ENCODE data around the gene ZCCHC24. TPM values are rescaled to one million over a fixed set of nuclear protein-coding genes. Genes with fewer than 3 reads are reported as not detected.

ZCCHC24 gene
- total RNA-seq, 1 experiment from 2014 or later, result 3.8 TPM

DNA sequence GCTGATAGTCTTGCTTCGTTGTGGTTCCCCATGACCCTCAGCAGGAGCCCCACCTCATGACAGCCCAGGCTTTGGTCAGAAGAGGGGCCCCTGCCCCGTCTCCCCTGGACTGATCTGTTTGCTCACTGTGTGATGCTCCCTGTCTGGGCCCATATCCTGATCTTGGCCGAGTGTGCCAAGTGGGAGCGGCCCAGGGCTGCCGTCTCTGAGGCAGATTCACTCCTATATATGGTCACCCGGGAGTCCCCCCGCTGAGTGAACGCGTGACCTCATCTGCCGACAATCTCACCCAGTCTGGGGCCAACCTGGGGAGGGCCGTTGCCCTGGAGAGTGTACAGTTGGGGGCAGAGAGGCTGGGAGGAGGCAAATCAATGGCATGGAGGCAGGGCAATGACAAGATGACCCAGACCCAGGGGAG is 63.6 kb downstream of the ZCCHC24 start:
- no peak overlapping the region for H2AK5ac ChIP-seq (ENCODE audit: insufficient read length, low read length)
- H2BK5ac ChIP-seq (ENCODE audit: insufficient read length, low read length), result no peak overlapping the region
- no peaks in the 10 kb centered on the region for H3K79me2 ChIP-seq (ENCODE audit: insufficient read depth, low read length)
- H3K4me1 ChIP-seq (ENCODE audit: insufficient read depth, low read length), result no peaks in the 10 kb centered on the region
- no peak overlapping the region for H3K18ac ChIP-seq (ENCODE audit: insufficient read length, low read depth, low read length)
- H4K8ac ChIP-seq (replicated peaks; ENCODE audit: insufficient read length, low read depth, low read length), result no peak overlapping the region
- H3K4ac ChIP-seq (ENCODE audit: low read depth, low read length), result no peak overlapping the region
- no peak overlapping the region for H3K56ac ChIP-seq (ENCODE audit: insufficient read length, low read depth, low read length)
- no peaks in the 10 kb centered on the region for H3K27me3 ChIP-seq (ENCODE audit: insufficient read depth, low read length)
- Mint-ChIP-seq H3K4me1 (peaks cover 8 to 9% of the 10 kb centered on the region in 2 experiments), H3K27ac (peak overlapping the region in 1 of 3 experiments; percentile 44; a peak in 2 of 7 replicates), H3K4me3 (no peak overlapping the region), H3K27me3 (ENCODE audit: low read depth) (peaks cover 2% of the 10 kb centered on the region; the same call in 1 of the 2 replicates), H3K36me3 (ENCODE audit: insufficient read depth in 1 of 3, low read depth in 3 of 3) (no peaks in the 10 kb centered on the region; a peak in 1 of 7 replicates), H3K9me3 (no peaks in the 10 kb centered on the region)
- H4K5ac ChIP-seq (ENCODE audit: insufficient read length, low read depth, low read length), result no peak overlapping the region
- no peak overlapping the region for H2BK120ac ChIP-seq (ENCODE audit: low read depth, low read length, poor library complexity, severe bottlenecking)
- DNase-seq, result peak; percentile 39
- H3K79me1 ChIP-seq (ENCODE audit: insufficient read depth, low read depth, low read length, poor library complexity, severe bottlenecking), result no peaks in the 10 kb centered on the region
- H4K20me1 ChIP-seq (ENCODE audit: control insufficient read depth, insufficient read depth, insufficient read length), result no peaks in the 10 kb centered on the region
- H3K4me2 ChIP-seq (ENCODE audit: insufficient read depth, insufficient read length, low read length), result no peak overlapping the region
- H3K14ac ChIP-seq (ENCODE audit: insufficient read depth, low read length), result 0 out of 2 replicates have a peak overlapping the region, but pooled peaks have one; percentile 21
- no peak overlapping the region for H4K91ac ChIP-seq (ENCODE audit: insufficient read length, low read depth, low read length)
- no peaks in the 10 kb centered on the region for H3K23me2 ChIP-seq (ENCODE audit: insufficient read length, low read depth, low read length, poor library complexity, severe bottlenecking)
- no peak overlapping the region for H2BK20ac ChIP-seq (ENCODE audit: low read depth, low read length, poor library complexity, severe bottlenecking)
- H2AFZ ChIP-seq (ENCODE audit: low read length), result no peak overlapping the region
- H3K9me3 ChIP-seq (ENCODE audit: control insufficient read depth, low read depth, low read length), result no peaks in the 10 kb centered on the region
- H3K27ac ChIP-seq (ENCODE audit: insufficient read length, low read depth, low read length), result no peak overlapping the region
- H3K9ac ChIP-seq (ENCODE audit: extremely low read depth, insufficient read length, low read length), result no peak overlapping the region
- no peak overlapping the region for H3T11ph ChIP-seq (ENCODE audit: low read length)
- TF ChIP-seq, protein P1, sequence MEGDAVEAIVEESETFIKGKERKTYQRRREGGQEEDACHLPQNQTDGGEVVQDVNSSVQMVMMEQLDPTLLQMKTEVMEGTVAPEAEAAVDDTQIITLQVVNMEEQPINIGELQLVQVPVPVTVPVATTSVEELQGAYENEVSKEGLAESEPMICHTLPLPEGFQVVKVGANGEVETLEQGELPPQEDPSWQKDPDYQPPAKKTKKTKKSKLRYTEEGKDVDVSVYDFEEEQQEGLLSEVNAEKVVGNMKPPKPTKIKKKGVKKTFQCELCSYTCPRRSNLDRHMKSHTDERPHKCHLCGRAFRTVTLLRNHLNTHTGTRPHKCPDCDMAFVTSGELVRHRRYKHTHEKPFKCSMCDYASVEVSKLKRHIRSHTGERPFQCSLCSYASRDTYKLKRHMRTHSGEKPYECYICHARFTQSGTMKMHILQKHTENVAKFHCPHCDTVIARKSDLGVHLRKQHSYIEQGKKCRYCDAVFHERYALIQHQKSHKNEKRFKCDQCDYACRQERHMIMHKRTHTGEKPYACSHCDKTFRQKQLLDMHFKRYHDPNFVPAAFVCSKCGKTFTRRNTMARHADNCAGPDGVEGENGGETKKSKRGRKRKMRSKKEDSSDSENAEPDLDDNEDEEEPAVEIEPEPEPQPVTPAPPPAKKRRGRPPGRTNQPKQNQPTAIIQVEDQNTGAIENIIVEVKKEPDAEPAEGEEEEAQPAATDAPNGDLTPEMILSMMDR (conservative IDR thresholded peaks at IDR 0.05), result no peak
- no CpG with 5 or more reads among the region's 11 CpGs for WGBS (ENCODE audit: extremely low coverage, insufficient read length, low lambda C conversion rate)
- H3K23ac ChIP-seq (ENCODE audit: insufficient read length, low read depth, low read length), result no peak overlapping the region
- no peak overlapping the region for H2BK12ac ChIP-seq (ENCODE audit: insufficient read length, low read depth, low read length)
- H2BK15ac ChIP-seq (ENCODE audit: low read depth, low read length), result no peak overlapping the region
